ENCODE results near the gene ATP13A1.
"Not testable (repeated sequence)": the region's sequence is repeated elsewhere in the genome, so short reads cannot be mapped to it uniquely, and the experiment has no call there.

ATP13A1 gene

GRCh38 chr19:19618219-19619051 lies 45.0 kb downstream of the ATP13A1 start, which contains the start of gene PBX4:
TSS of gene PBX4 (minus strand) at chr19:19618687. CDS start at chr19:19618629, 58 bp downstream.
- DNase-seq: peak; percentile 99

GRCh38 chr19:19615086-19615485 lies 48.4 kb downstream of the ATP13A1 start:
- peak; percentile 70 for DNase-seq

DNA sequence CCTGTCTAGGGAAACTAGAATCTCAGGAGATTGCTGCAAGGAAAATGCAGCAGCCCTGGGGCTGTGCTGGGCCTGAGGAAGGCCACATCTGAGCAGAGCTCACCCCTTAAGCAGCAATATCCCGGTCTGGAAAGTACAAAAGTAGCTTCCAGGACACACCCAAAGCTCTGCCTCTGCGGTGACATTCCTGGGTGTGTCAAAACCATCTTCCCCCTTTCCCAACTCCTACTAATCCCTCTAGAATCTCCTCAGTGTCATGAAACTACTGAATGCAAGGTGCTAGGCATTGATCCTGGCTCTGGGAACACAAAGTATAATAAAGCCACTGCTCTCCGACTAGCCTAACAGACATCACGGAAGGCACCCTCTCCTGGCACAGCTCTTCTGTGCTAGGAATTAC lies 50.0 kb downstream of the ATP13A1 start:
- no peak for DNase-seq

DNA sequence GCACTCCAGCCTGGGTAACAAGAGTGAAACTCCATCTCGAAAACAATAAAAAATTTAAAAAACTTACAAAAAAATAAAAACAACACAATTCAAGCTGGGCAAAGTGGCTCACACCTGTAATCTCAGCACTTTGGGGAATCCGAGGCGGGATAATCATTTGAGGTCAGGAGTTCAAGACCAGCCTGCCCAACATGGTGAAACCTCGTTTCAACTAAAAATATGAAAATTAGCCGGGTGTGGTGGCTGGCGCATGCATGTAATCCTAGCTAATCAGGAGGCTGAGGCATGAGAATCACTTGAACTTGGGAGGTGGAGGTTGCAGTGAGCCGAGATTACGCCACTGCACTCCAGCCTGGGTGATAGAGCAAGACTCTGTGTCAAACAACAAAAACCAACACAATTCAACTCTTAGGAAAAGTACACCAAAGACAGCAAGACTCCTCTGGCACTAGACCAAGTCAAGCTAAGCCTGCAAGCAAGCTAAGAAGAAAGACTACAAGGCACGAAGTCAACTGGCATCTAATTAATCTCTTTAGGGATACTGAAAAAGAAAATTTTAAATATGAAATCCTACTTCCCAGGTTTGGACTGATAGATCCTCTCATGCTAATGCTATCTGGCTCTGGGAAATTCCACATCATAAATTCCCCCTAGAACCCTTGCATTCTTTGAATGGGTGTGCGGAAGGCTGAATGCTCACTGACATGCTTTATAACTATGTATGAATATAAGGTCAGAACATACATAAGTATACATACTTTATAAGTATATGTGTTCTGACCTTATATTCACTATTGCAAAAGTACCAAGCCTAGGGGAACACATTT lies 52.9 kb downstream of the ATP13A1 start:
- no peak for DNase-seq

DNA sequence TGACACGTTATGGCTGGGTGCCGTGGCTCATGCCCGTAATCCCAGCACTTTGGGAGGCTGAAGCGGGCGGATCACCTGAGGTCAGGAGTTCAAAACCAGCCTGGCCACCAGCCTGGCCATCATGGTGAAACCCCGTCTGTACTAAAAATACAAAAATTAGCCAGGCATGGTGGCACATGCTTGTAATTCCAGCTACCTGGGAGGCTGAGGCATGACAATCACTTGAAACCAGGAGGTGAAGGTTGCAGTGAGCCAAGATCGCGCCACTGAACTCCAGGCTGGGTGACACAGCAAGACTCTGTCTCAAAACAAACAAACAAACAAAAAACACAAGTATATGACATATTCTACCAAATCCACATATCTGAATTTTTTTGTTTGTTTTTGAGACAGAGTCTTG lies 56.8 kb downstream of the ATP13A1 start:
- DNase-seq: not testable (repeated sequence)

DNA sequence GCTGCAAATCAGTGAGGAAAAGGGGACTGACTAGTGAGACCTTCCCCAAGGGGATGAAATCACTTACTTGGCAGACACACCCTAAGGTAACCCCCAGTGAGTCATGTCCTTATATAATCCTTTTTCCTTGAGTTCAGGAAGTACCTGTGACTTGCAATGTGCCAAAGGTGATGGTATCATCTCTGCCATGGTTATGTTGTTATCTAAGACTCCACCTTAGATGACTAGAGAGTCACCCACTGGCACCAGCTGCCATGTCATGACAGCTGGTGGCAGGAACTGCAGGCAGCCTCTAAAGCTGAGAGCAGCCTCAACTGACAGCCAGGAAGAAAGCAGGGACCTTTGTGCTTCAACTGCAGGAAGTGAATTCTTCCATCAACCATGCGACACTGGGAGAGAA lies 57.5 kb downstream of the ATP13A1 start:
- peak; percentile 78 for DNase-seq

DNA sequence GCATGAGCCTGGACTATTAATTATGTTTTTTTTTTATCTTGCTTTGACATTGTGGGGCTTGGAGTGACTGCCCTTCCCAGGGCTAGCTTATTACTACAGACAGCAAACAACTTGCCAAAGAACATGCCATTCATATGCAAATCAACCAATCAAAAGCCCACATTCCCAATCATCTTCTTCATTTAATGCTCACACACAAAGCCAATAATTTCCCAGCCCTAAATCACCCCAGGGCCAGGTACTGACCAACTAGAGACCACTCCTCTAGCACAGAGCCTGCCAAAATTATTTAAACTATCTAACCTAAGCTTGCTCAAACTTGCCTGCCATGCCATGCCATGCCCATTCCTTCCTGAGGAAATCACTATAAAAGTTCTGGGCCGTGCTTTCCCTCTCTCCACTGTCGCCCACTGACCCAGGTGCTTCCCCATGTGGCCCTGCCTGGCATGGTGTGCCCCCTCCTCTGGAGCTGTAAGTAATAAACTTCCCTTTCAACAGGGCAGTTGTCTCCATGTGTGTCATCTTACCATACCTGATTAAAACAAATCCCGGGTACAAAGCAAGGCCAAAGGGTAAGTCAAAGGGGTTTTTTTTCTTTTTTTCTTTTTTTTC lies 60.7 kb downstream of the ATP13A1 start:
- no peak for DNase-seq

DNA sequence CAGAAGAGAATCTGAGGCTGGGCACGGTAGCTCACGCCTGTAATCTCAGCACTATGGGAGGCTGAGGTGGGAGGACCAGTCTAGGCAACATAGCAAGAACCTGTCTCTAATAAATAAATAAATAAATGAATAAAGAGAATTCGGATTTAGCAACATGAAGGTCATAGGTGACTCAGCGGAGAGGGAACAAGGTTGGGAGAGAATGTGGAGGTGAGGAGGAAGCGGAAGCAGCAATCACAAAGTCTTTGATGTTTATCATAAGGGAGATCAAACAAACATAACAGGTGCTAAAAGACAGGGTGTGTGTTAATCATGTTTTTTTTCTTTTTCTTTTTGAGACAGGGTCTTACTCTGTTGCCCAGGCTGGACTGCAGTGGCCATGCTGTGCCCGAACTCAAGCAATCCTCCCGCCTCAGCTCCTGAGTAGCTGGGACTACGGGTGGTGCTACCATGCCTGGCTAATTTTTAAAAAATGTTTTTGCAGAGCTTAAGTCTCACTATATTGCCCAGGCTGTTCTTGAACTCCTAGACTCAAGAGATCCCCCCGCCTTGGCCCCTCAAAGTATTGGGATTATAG lies 61.3 kb downstream of the ATP13A1 start:
- DNase-seq: peak; percentile 72

- peak; percentile 54 for DNase-seq
Observed at GRCh38 chr19:19600793-19601330, 62.6 kb downstream of the ATP13A1 start.

GRCh38 chr19:19598728-19599451 lies 64.6 kb downstream of the ATP13A1 start:
- peak; percentile 82 for DNase-seq

DNA sequence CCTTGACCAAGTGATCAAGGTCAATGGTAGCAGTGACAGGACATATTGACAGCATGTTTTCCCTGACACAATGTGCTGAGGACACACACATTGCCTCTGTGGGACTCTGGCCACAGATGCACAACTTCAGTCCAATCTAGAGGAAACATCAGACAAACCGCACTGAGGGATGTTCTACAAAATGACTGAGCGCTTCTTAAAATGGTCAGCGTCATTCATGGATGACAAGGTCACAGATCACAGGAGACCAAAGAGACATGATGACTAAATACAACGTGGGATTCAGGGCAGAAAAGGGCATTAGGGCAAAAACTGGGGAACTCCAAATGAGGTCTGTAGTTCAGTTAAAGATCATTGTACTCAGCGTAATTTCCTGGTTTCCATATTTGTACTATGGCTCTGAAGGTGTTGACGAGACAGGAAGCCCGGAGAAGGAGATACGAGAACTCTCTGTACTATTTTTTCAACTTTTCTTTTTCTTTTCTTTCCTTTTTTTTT lies 65.6 kb downstream of the ATP13A1 start:
- peak; percentile 92 for DNase-seq

Measured in CD4-positive, alpha-beta T cell treated with Interleukin-10 for 1 hour (primary cell).